ENCODE data around the gene BCAS4.

GRCh38 chr20:50913690-50914375 is 119.0 kb downstream of the BCAS4 start:
- TF ChIP-seq POLR2A (IDR thresholded peaks at IDR 0.05; ENCODE audit: low read length), result no peak
- no peak for TF ChIP-seq GATA1 (IDR thresholded peaks at IDR 0.05; ENCODE audit: low read depth, low read length)
